SK-N-SH (cell line): Measurements from ENCODE around the gene NEGR1.

Experiments used
- EP300 ChIP-seq, 2 experiments: IDR thresholded peaks; 2 replicates each; pipeline versions ENCODE4 v1.4.0 to v1.6.1; 2012; ENCODE audit warnings: borderline replicate concordance in 1 of 2, low read depth in 1 of 2, low read length in 1 of 2
- SIN3A ChIP-seq: IDR thresholded peaks from 2 replicates; pipeline ENCODE4 v1.6.1; 2012; ENCODE audit warnings: low read depth, mild to moderate bottlenecking, low read length, moderate library complexity, borderline replicate concordance

DNA sequence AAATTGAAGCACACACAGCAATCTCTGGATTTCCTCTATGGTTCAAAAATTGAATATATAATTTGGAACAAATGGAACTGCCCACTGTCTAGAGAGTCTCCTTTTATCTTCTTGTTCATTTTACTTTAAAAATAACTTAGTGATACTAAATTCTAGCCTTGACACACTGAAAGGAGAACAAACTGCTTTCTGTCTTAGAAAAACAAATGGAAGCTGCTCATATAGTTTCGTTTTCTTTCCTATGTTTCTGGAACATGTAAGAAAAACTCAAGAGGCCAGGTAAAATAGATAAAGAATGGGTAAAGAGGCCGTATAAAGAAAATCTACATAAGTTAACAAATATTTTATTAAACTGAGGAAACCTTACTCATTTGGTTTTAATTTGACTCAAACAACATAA lies 332.7 kb downstream of the NEGR1 start:
- TF ChIP-seq SIN3A (no peak), EP300 (IDR thresholded peaks at IDR 0.05; ENCODE audit: borderline replicate concordance in 1 of 2, low read depth in 1 of 2, low read length in 1 of 2) (no peak)
